HG03457 (cell line): Measurements from ENCODE around the gene RPL15.
"Not testable (repeated sequence)": the region's sequence is repeated elsewhere in the genome, so short reads cannot be mapped to it uniquely, and the experiment has no call there.

ENCODE experiments used
- ATAC-seq: cut with Tn5 transposase; IDR thresholded peaks from one replicate; pipeline ENCODE4 v1.9.1; 2021; ENCODE audit warnings: moderate number of reproducible peaks; ENCODE audit not compliant: unreplicated experiment

Gene RPL15

DNA sequence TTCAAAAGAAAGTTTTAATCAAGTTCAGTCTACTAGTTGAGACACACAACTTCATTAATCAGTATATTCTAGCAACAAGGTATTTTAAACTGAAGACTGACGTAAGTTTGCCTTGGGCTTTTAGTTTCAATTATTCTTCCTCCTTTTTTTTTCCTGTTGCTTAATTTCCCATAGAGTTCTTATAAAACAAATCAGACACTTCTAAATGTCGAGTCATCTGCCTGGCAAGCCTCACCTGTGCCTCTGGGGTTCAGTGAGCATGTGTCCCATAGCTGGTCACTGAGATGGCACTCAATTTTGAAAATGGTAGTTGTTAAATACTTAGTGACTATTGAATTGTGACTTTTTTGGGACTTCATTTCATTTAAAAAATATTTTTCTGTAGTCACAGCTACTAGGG, 27.5 kb upstream of the RPL15 start:
- no peak for ATAC-seq

DNA sequence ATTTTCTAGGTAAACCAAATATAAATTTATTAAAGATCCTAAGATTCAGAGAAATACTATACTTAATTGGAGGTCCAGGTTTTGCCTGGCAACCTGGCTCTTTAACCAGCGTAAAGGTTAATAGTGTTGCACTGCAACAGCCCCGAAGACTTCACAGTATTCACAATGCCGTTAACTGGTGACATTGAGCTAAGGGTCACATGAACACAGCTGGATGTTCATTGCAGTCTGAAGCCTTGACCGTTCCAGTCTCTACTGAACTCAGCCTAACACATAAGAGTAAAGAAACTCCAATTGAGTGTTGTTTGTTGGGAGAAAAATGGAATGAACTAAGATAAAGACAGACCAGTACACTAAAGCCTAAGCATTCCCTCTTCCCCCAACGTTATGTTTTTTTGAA, 27.0 kb upstream of the RPL15 start:
- ATAC-seq = no peak

DNA sequence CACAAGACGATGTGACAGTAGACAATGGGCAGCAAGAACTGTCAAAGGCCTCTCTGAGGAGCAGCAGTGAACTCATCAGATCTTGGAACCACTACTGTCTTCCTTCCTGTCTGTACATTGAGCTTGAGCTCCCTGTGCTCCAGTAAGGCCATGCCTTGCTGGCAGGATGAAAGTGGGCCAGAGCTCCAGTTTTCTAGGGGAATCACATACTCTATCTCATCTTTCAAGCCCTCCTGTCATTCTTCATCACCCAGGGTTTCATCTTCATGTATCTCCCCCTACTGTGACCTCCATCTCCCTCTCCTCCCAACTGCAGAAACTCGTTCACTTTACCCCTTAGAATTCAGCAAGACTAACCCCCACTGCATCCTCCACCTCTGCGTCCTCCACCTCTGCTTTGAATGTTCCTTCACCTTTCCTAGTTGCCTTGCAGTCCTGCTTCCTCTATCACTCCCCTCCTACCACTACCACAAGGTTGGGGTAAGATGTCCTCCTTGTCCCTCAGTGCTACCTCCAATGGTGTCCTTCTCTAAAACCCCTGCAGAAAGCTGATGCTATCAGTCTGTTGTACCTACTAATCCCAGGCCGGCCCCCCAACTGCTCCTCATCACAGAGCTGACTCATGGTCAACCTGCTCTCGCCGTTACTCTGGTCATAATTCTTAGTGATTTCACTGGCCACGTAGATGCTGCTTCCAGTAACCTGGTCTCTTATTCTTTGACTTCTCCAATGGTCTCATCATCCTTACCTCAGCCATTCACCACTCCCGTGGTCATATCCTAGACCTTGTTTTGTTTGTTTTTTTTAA, 22.5 kb upstream of the RPL15 start:
- no peak for ATAC-seq

DNA sequence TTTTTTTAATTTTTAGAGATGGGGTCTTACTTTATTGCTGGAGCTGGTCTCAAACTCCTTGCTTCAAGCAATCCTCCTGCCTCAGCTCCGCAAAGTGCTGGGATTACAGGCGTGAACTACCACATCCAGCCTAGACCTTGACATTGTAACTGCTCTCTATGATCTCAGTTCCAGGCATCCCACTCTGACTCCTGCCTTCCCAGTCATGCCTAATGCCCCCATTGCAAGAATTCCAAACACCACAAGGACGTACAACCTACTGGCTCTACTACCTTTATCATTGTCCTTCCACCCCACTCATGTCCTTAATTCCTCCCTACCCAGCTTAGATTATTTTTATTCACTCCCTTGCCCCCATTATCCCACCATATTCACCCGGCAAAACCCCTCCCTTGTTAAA, 21.8 kb upstream of the RPL15 start:
- no peak for ATAC-seq

DNA sequence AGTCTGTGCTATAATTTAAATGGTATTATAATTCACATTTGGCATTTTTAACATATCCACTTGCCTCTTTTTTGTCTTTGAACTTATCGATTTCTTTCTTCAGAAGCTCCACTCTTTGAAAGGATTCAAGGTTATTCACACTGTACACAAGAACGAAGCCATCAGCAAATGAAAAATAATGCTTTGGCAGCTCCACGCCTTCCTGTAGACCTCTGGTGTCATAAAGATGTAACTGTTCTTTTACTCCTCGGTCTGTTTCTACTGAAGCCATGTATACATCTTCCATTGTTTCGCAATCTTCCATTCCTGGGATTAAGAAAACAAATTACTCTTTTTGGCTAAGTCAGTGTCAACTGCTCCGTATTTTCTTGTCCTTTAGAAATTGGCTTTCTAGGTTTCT, 16.2 kb upstream of the RPL15 start:
- ATAC-seq = no peak

DNA sequence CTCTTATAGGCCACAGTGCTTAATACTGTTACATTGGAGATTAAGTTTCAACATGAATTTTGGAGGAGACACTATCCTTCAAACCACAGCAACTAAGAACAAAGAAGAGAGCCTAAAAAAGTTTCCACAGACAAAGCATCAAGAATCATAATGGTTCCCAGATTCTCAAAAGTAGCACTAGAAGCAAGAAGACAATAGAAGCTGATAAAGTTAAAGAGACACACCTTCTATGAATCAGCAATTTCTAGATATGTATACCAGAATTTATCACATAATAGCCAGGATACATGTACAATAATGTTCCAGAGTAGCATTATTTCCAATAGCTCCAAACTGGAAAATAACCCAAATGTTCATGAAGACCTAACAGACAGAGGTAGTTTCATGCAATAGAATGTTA, 12.4 kb upstream of the RPL15 start:
- ATAC-seq = no peak

DNA sequence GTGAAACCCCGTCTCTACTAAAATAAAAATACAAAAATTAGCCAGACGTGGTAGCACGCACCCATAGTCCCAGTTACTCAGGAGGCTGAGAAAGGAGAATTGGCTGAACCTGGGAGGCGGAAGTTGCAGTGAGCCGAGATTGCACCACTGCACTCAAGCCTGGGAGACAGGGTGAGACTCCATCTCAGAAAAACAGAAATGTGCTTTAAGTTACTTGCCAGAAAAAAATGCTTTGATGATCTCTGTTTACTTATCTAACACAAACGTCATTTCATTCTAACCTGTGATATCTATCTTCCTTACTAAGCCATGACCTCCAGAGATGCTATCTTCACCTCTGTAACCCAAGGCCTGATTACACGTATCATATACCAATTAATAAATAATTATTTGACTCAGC, 7.6 kb upstream of the RPL15 start:
- ATAC-seq = no peak

DNA sequence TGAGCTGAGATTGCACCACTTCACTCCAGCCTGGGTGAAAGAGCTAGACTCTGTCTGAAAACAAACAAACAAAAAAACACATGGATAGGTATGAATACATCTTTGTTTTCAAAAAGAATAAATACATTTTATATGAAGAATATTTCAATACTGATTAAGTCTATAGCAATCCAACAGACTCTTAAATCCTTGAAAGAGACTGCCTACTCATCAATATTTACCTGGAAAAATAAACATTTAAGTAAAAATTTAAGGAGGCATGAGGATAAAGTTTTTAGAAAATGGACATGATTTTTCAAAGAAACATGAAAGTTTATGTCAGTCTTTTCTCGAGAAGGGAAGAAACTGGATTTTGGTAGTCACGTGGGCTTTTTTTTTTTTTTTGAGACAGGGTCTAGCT, 5.5 kb upstream of the RPL15 start:
- no peak for ATAC-seq

DNA sequence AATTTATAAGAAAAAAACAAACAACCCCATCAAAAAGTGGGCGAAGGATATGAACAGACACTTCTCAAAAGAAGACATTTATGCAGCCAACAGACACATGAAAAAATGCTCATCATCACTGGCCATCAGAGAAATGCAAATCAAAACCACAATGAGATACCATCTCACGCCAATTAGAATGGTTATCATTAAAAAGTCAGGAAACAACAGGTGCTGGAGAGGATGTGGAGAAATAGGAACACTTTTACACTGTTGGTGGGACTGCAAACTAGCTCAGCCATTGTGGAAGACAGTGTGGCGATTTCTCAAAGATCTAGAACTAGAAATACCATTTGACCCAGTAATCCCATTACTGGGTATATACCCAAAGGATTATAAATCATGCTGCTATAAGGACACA, 4.6 kb upstream of the RPL15 start:
- ATAC-seq = not testable (repeated sequence)

DNA sequence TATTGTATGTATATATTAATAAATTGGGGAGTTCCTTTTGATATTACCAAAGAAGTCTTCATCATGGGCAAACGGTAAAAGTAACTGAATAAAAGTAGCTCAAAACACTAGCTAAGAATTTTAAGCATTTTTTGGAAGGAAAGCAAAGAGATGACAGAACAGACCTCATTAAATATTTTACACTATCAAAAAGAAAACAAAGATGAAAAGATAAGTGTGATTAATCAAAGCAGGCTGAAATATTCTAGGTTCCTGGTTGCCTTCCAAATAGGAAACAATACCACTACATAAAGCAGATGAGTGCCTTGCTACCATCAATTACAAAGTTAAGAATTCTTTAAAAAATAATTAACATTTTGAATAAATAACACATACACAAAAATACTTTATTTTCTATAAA, 3.8 kb upstream of the RPL15 start:
- ATAC-seq = no peak

DNA sequence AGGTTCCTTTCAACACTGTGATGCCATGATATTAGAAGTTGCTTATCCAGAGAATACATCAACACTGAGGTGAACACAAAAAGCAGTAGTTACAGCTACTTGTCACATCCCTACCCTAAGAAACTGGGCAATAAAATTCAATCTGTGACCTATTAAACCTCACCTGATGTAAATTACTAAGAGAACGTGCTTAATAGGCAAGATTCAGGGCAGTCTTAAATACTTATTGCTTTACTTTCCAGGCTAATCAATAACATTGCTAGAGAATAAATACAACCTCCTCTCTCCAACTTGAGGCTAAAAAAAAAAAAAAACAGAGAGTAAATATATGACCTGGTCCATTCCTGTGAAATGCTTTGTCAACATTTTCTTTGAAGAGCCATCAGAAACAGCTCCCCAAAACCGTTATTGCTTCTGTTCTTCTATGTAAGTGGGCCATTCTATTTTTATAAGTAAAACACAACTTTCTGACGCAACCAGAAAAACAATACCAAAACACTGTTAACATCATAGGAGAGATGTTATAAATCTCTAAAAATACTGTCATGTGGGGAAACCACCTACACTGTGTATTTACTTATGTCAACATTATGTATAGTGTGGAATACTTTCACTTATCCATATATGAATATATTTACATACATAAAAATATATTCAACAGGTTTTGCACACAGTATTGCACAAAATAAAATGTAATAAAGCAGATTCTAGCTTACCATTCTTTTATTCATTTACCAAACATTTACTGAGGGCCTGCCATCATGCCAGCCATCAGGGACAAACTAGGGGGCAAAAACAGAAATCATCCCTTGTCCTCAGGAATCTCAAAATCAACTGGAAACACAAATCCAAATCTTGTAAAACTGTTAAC, 2.8 kb upstream of the RPL15 start:
- ATAC-seq = no peak

DNA sequence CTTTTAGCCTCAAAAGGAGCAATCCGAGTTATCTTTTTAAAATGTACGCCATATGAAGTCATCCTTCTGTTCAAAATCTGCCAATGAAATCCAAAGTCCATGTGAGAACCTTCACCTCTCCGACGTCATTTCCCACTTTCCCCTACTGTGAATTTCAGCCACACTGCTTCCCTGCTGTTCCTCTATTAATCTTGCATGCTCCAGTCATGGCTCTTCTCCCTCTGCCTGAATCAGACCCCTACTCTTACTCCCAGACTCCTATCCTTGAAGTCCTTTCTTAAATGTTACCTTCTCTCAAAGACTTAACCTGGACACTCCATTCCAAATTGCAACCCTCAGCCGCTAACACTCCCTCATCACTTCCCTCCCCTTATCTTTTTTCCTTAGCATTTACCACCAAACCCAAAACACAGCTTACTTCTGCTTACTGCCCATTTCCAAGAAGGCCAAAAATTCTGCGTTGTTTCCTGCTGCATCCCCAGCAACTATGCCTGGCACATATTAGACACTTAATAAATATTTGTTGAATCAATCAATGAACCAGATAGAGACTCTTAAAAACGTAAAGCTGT, 1.3 kb upstream of the RPL15 start:
- no peak for ATAC-seq

DNA sequence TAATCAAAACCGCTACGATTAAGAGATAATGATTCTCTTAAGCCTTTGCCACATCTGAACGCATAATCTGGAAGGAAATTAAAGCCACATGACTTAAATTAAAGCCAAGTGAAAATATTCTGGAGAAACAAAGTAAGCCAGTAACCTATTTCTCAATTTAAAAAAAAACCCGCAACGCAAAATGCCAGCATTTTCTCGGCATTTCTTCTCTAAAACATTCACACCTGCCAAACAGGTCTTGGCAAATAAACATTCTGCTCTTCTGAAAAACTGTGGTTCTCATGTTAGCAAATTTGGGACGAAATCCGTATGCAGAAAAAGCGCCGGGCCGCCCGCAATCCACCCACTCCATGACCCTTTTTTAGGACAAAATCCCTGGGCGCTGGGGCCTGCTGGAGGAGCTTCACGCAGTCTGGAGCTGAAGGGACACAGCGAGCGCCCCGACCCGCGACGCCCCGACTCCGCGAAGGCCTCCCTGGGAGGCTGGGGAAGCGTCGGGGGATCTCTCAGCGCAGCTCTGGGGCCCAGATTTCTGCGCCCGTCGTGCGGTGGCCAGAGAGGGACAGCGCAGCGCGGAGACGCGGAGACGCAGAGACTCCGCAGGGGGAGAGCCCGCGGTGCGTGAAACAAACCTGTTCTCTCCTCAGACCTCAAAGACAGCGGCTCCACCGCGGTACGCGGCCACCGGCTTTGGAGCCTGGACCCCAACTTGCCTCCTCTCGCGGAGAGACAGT, 613 bp upstream of the RPL15 start:
- peak; percentile 37 for ATAC-seq

DNA sequence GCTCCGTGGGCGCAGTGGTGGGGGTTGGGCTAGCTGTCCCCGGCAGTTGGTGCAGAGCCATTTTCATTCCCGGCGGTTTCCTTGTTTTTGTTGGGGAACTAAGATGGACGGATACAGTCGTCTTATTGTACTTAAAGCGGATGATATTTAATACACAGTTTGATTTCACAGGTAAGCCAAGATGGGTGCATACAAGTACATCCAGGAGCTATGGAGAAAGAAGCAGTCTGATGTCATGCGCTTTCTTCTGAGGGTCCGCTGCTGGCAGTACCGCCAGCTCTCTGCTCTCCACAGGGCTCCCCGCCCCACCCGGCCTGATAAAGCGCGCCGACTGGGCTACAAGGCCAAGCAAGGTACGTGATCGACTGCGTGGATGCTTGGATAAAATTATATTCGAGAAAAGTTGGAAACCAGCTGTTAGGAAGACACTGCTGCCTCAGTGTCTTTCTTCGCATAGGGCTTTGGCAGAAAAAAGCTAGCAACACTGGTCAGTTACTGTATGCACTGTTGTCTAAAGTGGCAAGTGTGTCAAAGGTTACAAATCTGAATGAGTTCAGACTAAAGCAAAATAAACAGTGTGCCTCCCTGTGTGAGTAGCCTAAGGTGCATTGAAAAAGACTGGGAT, 859 bp downstream of the RPL15 start:
- ATAC-seq = not testable (repeated sequence)

DNA sequence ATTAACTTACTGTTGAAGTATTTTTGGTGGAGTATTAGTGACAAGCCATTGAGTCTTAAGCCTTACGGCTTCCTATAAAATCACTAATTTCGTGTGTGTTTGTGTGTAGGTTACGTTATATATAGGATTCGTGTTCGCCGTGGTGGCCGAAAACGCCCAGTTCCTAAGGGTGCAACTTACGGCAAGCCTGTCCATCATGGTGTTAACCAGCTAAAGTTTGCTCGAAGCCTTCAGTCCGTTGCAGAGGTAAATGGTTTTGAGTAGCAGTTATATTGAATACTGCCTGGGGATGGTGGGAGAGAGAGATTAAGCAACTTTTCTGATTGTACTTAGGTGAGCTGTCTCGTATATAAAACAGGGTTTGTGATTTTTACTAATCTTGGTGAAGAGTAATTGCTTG, 1.4 kb downstream of the RPL15 start:
- not testable (repeated sequence) for ATAC-seq

DNA sequence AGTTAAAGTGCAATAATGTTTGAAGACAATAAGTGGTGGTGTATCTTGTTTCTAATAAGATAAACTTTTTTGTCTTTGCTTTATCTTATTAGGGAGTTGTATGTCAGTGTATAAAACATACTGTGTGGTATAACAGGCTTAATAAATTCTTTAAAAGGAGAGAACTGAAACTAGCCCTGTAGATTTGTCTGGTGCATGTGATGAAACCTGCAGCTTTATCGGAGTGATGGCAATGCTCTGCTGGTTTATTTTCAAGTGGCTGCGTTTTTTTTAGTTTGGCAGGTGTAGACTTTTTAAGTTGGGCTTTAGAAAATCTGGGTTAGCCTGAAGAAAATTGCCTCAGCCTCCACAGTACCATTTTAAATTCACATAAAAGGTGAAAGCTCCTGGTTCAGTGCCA, 2.7 kb downstream of the RPL15 start:
- ATAC-seq = no peak

DNA sequence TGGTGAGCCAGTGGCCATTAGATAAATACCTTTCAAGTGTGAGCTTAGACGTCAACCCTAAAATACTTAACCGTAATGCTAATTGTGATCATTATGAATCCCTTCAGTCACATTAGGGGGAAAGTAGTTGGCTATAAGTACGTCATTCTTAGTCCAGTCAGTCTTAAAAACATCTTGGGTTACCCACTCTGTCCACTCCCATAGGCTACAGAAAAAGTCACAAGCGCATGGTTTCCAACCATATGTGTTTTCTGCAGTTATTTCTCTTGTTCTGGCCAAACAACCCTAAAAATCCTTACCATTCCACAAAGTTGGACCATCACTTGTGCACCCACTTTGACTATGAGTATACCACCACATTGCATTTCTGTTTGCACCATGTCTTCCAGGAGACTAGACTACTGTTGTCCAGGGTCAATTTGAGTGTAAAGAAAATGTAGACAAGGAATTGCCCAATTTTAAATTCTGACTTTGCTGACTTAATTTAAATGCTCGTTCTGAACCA, 3.3 kb downstream of the RPL15 start:
- ATAC-seq = no peak

DNA sequence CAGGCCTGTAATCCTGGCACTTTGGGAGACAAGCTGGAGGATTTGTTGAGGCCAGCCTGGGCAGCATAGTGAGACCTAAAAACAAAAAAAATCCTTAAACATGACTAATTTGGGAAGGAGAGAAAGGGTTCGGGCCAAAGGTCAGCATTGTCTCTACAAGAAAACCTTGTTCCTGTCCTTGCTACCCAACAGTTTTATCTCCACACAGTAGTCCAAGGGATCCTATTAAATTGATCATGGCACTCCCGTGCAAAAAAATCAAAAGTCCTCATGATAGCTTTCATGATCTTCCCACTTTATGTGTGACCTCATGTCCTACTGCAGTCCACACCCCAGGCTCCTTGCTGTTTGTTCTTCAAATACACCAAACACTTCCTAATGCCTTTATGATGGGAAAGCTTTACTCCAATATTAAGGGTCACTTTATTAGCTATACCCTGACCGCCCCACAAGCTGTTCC, 4.2 kb downstream of the RPL15 start:
- ATAC-seq = no peak

DNA sequence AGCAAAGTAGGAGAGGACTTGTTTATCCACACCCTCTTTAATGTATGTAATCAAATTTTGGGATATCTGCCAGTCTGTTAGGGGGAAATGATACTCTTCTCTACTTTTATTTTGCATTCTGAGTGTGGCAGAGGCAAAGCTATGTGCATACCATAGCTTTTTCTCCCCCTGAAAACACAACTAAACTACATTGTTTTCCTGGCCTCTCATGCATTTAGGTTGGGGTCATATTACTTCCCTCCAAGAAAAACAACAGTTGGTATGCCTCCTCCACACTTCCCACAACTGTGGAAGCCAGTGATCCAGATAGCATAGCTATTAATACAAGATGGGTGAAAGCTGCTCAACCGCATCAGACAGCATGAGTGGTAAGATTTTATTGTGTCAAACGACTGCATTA, 6.9 kb downstream of the RPL15 start:
- ATAC-seq = no peak

DNA sequence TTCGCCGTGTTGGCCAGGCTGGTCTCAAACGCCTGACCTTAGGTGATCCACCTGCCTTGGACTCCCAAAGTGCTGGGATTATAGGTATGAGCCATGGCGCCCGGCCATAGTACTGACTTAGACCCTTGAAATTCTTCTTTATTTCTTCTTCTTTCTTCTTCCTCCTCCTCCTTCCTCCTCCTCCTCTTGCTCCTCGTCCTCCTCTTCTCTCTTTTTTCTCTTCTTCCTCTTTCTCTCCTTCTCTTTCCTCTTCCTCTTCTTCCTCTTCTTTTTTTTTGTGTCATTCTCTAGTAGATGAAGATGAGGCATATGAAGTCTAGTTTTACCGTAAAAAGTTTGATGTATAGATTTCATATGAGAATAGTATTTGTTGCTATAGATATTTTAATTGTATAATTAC, 9.3 kb downstream of the RPL15 start:
- ATAC-seq = no peak

DNA sequence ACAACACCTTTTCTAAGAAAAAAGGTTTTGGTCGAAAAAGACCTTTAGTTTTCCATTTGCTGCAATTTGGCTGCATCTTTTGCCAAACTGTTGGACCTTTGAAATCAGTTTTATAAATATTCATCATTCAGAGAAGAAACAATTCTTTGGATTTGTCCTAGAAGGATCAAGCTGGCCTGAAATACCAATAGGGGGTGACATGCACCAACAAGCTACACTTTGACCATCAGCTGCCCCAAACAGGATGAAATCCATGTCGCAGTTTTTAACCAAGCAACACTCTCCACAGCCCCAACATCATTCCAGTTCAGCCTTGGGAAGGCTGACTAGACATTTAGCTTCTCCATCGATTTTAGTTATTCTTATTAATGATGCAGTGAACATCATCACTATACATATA, 9.8 kb downstream of the RPL15 start:
- no peak for ATAC-seq
